Chondrocyte (in vitro differentiated cells): ENCODE data around the gene THAP5. TPM values are rescaled to one million over a fixed set of nuclear protein-coding genes. Genes with fewer than 3 reads are reported as not detected.
A peak's percentile ranks its signal among the peaks of the same experiment; 100 is the strongest.

ENCODE experiments used
- DNase-seq: peaks from one replicate; pipeline ENCODE4 v3.0.0; 2021; ENCODE audit warnings: mixed read lengths, low spot score
- H3K27ac Mint-ChIP-seq: one replicate; pipeline ENCODE4 v1.8.0; 2021; ENCODE audit warnings: mild to moderate bottlenecking, moderate library complexity, mixed read lengths; ENCODE audit not compliant: unreplicated experiment
- H3K27me3 Mint-ChIP-seq: 2 replicates; pipeline ENCODE4 v1.8.0; 2021; ENCODE audit warnings: low read depth, mixed read lengths
- H3K36me3 Mint-ChIP-seq: 2 replicates; pipeline ENCODE4 v1.8.0; 2021; ENCODE audit warnings: low read depth, mixed read lengths
- H3K4me1 Mint-ChIP-seq: 2 replicates; pipeline ENCODE4 v1.8.0; 2021; ENCODE audit warnings: low read depth, mild to moderate bottlenecking, mixed read lengths
- H3K4me3 Mint-ChIP-seq: one replicate; pipeline ENCODE4 v1.8.0; 2021; ENCODE audit warnings: mild to moderate bottlenecking, moderate library complexity, mixed read lengths; ENCODE audit not compliant: unreplicated experiment
- H3K9me3 Mint-ChIP-seq: 2 replicates; pipeline ENCODE4 v1.8.0; 2021; ENCODE audit warnings: low read depth, mixed read lengths
- CTCF ChIP-seq: fragments of 200-600 bp; sonication (generic); IDR thresholded peaks from 2 replicates; pipeline ENCODE4 v1.5.0; 2021; ENCODE audit warnings: antibody characterized with exemption, mild to moderate bottlenecking, moderate library complexity
- total RNA-seq: library from RNA; stranded (reverse); gene quantifications from 3 replicates; pipeline ENCODE4 v1.2.1, GENCODE V29; 2021

THAP5 gene
- total RNA-seq, 1 donor from 2014 or later, result 22.4 TPM

- no peak overlapping the region for H3K4me3 Mint-ChIP-seq
- H3K27me3 Mint-ChIP-seq, result no peaks in the 10 kb centered on the region
- H3K36me3 Mint-ChIP-seq, result peaks cover 10% of the 10 kb centered on the region
- no peak overlapping the region for H3K27ac Mint-ChIP-seq
- peaks cover 23% of the 10 kb centered on the region for H3K4me1 Mint-ChIP-seq
- no peak for TF ChIP-seq CTCF
- no peaks in the 10 kb centered on the region for H3K9me3 Mint-ChIP-seq
- DNase-seq, result no peak
These were observed 6.6 kb upstream of the THAP5 start for GRCh38 chr7:108576116-108576515.

- no peak for TF ChIP-seq CTCF
- DNase-seq, result no peak
- Mint-ChIP-seq H3K9me3 (no peaks in the 10 kb centered on the region), H3K36me3 (peaks cover 10% of the 10 kb centered on the region), H3K4me3 (no peak overlapping the region), H3K27ac (no peak overlapping the region), H3K4me1 (peaks cover 22% of the 10 kb centered on the region), H3K27me3 (no peaks in the 10 kb centered on the region)
These were observed 5.7 kb upstream of the THAP5 start for GRCh38 chr7:108575156-108575555.

GRCh38 chr7:108572480-108572879, 3.0 kb upstream of the THAP5 start:
- Mint-ChIP-seq H3K4me1 (peaks cover 38% of the 10 kb centered on the region), H3K27ac (no peak overlapping the region), H3K27me3 (no peaks in the 10 kb centered on the region), H3K4me3 (no peak overlapping the region), H3K9me3 (no peaks in the 10 kb centered on the region), H3K36me3 (peaks cover 7% of the 10 kb centered on the region)
- TF ChIP-seq CTCF, result no peak
- DNase-seq, result no peak

GRCh38 chr7:108570146-108570755, 745 bp upstream of the THAP5 start:
- TF ChIP-seq CTCF, result no peak
- peaks cover 10% of the 10 kb centered on the region for H3K36me3 Mint-ChIP-seq
- peaks cover 49% of the 10 kb centered on the region for H3K4me1 Mint-ChIP-seq
- peak overlapping the region; percentile 100 for H3K27ac Mint-ChIP-seq
- H3K4me3 Mint-ChIP-seq, result peak overlapping the region; percentile 98
- H3K9me3 Mint-ChIP-seq, result no peaks in the 10 kb centered on the region
- no peaks in the 10 kb centered on the region for H3K27me3 Mint-ChIP-seq
- no peak for DNase-seq

GRCh38 chr7:108568801-108569380, 615 bp downstream of the THAP5 start:
- Mint-ChIP-seq H3K27me3 (no peaks in the 10 kb centered on the region), H3K9me3 (no peaks in the 10 kb centered on the region), H3K4me3 (peak overlapping the region; percentile 98), H3K4me1 (peaks cover 45% of the 10 kb centered on the region), H3K36me3 (peaks cover 14% of the 10 kb centered on the region), H3K27ac (peak overlapping the region; percentile 100)
- DNase-seq, result no peak
- no peak for TF ChIP-seq CTCF
